ENCODE data around the gene MYO3B.

DNA sequence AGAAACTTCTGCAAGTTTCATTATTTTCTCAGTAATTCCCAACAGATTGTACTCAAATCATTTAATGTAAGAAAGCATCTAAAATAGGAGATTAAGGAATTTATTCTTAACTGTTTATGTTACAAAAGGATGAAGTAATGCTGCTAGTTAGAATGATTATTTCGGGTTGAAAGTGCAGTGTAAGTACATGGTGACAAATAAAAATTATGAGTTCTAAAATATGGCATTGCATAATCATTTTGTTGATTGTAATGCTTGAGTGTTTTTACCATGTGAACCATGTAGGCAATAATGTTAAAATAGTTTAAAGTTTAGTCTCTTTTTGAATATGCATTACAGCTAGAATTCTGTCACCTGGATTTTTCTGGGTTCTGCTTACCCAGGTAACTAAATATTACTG is 388.2 kb downstream of the MYO3B start:
- no peak for TF ChIP-seq POLR2A (IDR thresholded peaks at IDR 0.05)
- TF ChIP-seq, protein P1, sequence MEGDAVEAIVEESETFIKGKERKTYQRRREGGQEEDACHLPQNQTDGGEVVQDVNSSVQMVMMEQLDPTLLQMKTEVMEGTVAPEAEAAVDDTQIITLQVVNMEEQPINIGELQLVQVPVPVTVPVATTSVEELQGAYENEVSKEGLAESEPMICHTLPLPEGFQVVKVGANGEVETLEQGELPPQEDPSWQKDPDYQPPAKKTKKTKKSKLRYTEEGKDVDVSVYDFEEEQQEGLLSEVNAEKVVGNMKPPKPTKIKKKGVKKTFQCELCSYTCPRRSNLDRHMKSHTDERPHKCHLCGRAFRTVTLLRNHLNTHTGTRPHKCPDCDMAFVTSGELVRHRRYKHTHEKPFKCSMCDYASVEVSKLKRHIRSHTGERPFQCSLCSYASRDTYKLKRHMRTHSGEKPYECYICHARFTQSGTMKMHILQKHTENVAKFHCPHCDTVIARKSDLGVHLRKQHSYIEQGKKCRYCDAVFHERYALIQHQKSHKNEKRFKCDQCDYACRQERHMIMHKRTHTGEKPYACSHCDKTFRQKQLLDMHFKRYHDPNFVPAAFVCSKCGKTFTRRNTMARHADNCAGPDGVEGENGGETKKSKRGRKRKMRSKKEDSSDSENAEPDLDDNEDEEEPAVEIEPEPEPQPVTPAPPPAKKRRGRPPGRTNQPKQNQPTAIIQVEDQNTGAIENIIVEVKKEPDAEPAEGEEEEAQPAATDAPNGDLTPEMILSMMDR (IDR thresholded peaks at IDR 0.05), result no peak

All from body of pancreas (tissue), 4 donors.